IPS-18a (cell line): ENCODE results near the gene KCNH6.

ENCODE experiments used
- H3K27ac ChIP-seq: one replicate; pipeline ENCODE4 v1.5.1; 2013; ENCODE audit warnings: low read length
- H3K27me3 ChIP-seq: one replicate; pipeline ENCODE4 v1.6.1; 2013; ENCODE audit warnings: mild to moderate bottlenecking, low read length; ENCODE audit not compliant: control insufficient read depth, insufficient read depth
- H3K36me3 ChIP-seq: one replicate; pipeline ENCODE4 v1.6.1; 2013; ENCODE audit warnings: low read depth, low read length; ENCODE audit not compliant: control insufficient read depth
- H3K4me1 ChIP-seq: one replicate; pipeline ENCODE4 v1.6.1; 2013; ENCODE audit warnings: low read depth, low read length; ENCODE audit not compliant: control insufficient read depth
- H3K4me3 ChIP-seq: one replicate; pipeline ENCODE4 v1.5.1; 2013; ENCODE audit warnings: low read length
- H3K9ac ChIP-seq: one replicate; pipeline ENCODE4 v1.6.1; 2013; ENCODE audit warnings: mild to moderate bottlenecking, low read length, moderate library complexity
- H3K9me3 ChIP-seq: one replicate; pipeline ENCODE4 v1.6.1; 2013; ENCODE audit warnings: low read depth, low read length; ENCODE audit not compliant: control insufficient read depth

Gene KCNH6

GRCh38 chr17:63542942-63543821, 20.0 kb downstream of the KCNH6 start:
- Histone ChIP-seq H3K27ac (no peak overlapping the region), H3K4me1 (no peaks in the 10 kb centered on the region), H3K4me3 (no peak overlapping the region), H3K9ac (no peak overlapping the region), H3K9me3 (no peaks in the 10 kb centered on the region), H3K36me3 (no peaks in the 10 kb centered on the region), H3K27me3 (peaks cover 8% of the 10 kb centered on the region)

DNA sequence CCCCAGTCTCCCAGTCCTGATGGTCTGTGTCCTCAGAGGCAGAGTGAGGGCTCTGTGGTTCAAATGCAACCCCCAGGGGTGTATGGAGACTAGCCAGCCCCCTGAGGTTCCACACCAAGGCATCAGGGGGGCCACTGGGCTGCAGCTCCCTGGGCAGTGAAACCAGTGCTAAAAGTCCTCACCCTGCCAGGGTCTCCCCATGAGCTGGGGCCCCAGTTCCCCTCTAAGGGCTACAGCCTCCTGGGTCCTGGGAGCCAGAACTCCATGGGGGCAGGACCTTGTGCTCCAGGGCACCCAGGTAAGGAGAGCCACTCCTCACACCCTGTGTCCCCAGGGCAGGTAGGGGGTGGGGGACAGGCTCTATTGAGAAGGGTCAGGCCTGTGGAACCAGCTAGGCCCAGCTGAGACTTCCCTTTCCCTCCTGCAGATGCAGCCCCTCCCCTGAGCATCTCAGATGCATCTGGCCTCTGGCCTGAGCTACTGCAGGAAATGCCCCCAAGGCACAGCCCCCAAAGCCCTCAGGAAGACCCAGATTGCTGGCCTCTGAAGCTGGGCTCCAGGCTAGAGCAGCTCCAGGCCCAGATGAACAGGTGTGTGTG, 20.8 kb downstream of the KCNH6 start:
- Histone ChIP-seq H3K36me3 (no peaks in the 10 kb centered on the region), H3K27ac (no peak overlapping the region), H3K9ac (no peak overlapping the region), H3K4me1 (no peaks in the 10 kb centered on the region), H3K27me3 (peaks cover 2% of the 10 kb centered on the region), H3K4me3 (no peak overlapping the region), H3K9me3 (no peaks in the 10 kb centered on the region)

GRCh38 chr17:63544467-63545301, 21.5 kb downstream of the KCNH6 start:
- H3K27ac ChIP-seq: no peak overlapping the region
- H3K27me3 ChIP-seq: no peaks in the 10 kb centered on the region
- no peak overlapping the region for H3K4me3 ChIP-seq
- H3K4me1 ChIP-seq: no peaks in the 10 kb centered on the region
- H3K9me3 ChIP-seq: no peaks in the 10 kb centered on the region
- no peaks in the 10 kb centered on the region for H3K36me3 ChIP-seq
- H3K9ac ChIP-seq: no peak overlapping the region

GRCh38 chr17:63546308-63547082, 23.3 kb downstream of the KCNH6 start:
- Histone ChIP-seq H3K9me3 (no peaks in the 10 kb centered on the region), H3K4me1 (no peaks in the 10 kb centered on the region), H3K4me3 (no peak overlapping the region), H3K9ac (no peak overlapping the region), H3K36me3 (no peaks in the 10 kb centered on the region), H3K27ac (no peak overlapping the region), H3K27me3 (no peaks in the 10 kb centered on the region)

DNA sequence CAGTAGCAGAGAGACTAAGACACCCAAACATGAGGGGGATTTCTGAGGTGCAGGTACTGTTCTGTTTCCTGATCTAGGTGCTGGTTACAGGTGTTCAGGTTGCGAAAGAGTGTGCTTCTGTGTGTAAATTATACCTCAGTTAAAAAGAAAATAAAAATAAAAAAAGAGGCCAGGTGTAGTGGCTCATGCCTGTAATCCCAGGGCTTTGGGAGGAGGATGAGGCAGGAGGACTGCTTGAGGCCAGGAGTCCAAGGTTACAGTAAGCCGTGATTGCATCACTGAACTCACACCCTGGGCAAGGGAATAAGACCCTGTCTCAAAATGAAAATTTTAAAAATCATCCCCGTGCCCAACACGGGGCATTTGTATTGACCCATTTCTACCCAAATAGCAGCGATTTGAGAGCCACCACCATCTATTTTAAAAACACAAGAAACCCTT, 23.9 kb downstream of the KCNH6 start:
- Histone ChIP-seq H3K27ac (no peak overlapping the region), H3K9ac (no peak overlapping the region), H3K4me3 (no peak overlapping the region), H3K27me3 (no peaks in the 10 kb centered on the region), H3K4me1 (no peaks in the 10 kb centered on the region), H3K9me3 (no peaks in the 10 kb centered on the region), H3K36me3 (no peaks in the 10 kb centered on the region)

- peak overlapping the region; percentile 82 for H3K9ac ChIP-seq
- H3K4me3 ChIP-seq: peak overlapping the region; percentile 84
- peak overlapping the region; percentile 51 for H3K27ac ChIP-seq
- no peaks in the 10 kb centered on the region for H3K36me3 ChIP-seq
- no peaks in the 10 kb centered on the region for H3K9me3 ChIP-seq
- no peaks in the 10 kb centered on the region for H3K4me1 ChIP-seq
- no peaks in the 10 kb centered on the region for H3K27me3 ChIP-seq
Observed at GRCh38 chr17:63549289-63549945, 26.3 kb downstream of the KCNH6 start.

- no peaks in the 10 kb centered on the region for H3K4me1 ChIP-seq
- no peaks in the 10 kb centered on the region for H3K9me3 ChIP-seq
- H3K27ac ChIP-seq: peak within 1 kb of the TSS; percentile 51
- peak within 1 kb of the TSS; percentile 83 for H3K9ac ChIP-seq
- peak within 1 kb of the TSS; percentile 93 for H3K4me3 ChIP-seq
- no peaks in the 10 kb centered on the region for H3K36me3 ChIP-seq
- H3K27me3 ChIP-seq: no peaks in the 10 kb centered on the region
Observed at GRCh38 chr17:63549946-63550816, 27.0 kb downstream of the KCNH6 start, which contains the start of gene DCAF7. TSS of gene DCAF7 (plus strand) at chr17:63550477. CDS start at chr17:63550678, 201 bp downstream.

- Histone ChIP-seq H3K9me3 (no peaks in the 10 kb centered on the region), H3K4me3 (peak overlapping the region; percentile 93), H3K36me3 (no peaks in the 10 kb centered on the region), H3K27ac (peak overlapping the region; percentile 27), H3K9ac (peak overlapping the region; percentile 83), H3K4me1 (no peaks in the 10 kb centered on the region), H3K27me3 (no peaks in the 10 kb centered on the region)
Observed at GRCh38 chr17:63550817-63551639, 27.9 kb downstream of the KCNH6 start.

- no peak overlapping the region for H3K27ac ChIP-seq
- H3K9me3 ChIP-seq: no peaks in the 10 kb centered on the region
- peak overlapping the region; percentile 9 for H3K4me3 ChIP-seq
- H3K36me3 ChIP-seq: no peaks in the 10 kb centered on the region
- no peaks in the 10 kb centered on the region for H3K4me1 ChIP-seq
- no peaks in the 10 kb centered on the region for H3K27me3 ChIP-seq
- no peak overlapping the region for H3K9ac ChIP-seq
Observed at GRCh38 chr17:63552211-63552610, 29.1 kb downstream of the KCNH6 start.
